Fibroblast of lung (primary cell): ENCODE measurements around the gene EPHB1.

Experiments
- CTCF ChIP-seq, 2 donors: IDR thresholded peaks in 1 of 2; conservative IDR thresholded peaks in 1 of 2; 1 replicate in 1 of 2; 2 replicates in 1 of 2; pipeline ENCODE4 v1.5.1; 2011 to 2012; ENCODE audit warnings: low read length in 2 of 2, control low read depth in 1 of 2, inconsistent platforms in 1 of 2, low read depth in 1 of 2, mild to moderate bottlenecking in 1 of 2
- EZH2 ChIP-seq: IDR thresholded peaks from 2 replicates; pipeline ENCODE4 v1.5.1; 2012; ENCODE audit warnings: low read length, control low read depth, mild to moderate bottlenecking; ENCODE audit errors: missing control alignments

GRCh38 chr3:134952371-134952770, 157.3 kb downstream of the EPHB1 start:
- TF ChIP-seq CTCF (conservative IDR thresholded peaks at IDR 0.05 in 1 of 2, IDR thresholded peaks at IDR 0.05 in 1 of 2; ENCODE audit: low read depth in 1 of 2, low read length in 2 of 2) (no peak), EZH2 (no peak)
